Mesangial cell (primary cell): ENCODE data around the gene CTRL. TPM values are rescaled to one million over a fixed set of nuclear protein-coding genes. Genes with fewer than 3 reads are reported as not detected.

Experiments used
- total RNA-seq: library from RNA; depleted of rRNA; stranded (reverse); fragments of >200 nt; gene quantifications from 2 replicates; pipeline ENCODE4 v1.2.3, GENCODE V29; 2015

The CTRL gene
- 0.38 and 0.65 TPM in 2 replicates for total RNA-seq

GRCh38 chr16:67931712-67932461, at the start of gene CTRL:
CTRL (minus strand) TSS chr16:67931862; CDS start chr16:67931852, 10 bp downstream.

GRCh38 chr16:67979955-67980678, 48.5 kb upstream of the CTRL start, which contains the start of gene DPEP3:
DPEP3 (minus strand) TSS chr16:67980499; CDS start chr16:67980380, 119 bp downstream.

GRCh38 chr16:67968400-67969253, 37.0 kb upstream of the CTRL start, which contains the start of gene SLC12A4:
SLC12A4 (minus strand) TSS chr16:67968637; CDS start chr16:67968553, 84 bp downstream.

GRCh38 chr16:67943619-67944504, 12.2 kb upstream of the CTRL start, which contains the start of gene LCAT:
LCAT (minus strand) TSS chr16:67944120; CDS start chr16:67944101, 19 bp downstream.

GRCh38 chr16:67936124-67936879, 4.6 kb upstream of the CTRL start, which contains the start of gene PSMB10:
PSMB10 (minus strand) TSS chr16:67936850; CDS start chr16:67936749, 101 bp downstream.

DNA sequence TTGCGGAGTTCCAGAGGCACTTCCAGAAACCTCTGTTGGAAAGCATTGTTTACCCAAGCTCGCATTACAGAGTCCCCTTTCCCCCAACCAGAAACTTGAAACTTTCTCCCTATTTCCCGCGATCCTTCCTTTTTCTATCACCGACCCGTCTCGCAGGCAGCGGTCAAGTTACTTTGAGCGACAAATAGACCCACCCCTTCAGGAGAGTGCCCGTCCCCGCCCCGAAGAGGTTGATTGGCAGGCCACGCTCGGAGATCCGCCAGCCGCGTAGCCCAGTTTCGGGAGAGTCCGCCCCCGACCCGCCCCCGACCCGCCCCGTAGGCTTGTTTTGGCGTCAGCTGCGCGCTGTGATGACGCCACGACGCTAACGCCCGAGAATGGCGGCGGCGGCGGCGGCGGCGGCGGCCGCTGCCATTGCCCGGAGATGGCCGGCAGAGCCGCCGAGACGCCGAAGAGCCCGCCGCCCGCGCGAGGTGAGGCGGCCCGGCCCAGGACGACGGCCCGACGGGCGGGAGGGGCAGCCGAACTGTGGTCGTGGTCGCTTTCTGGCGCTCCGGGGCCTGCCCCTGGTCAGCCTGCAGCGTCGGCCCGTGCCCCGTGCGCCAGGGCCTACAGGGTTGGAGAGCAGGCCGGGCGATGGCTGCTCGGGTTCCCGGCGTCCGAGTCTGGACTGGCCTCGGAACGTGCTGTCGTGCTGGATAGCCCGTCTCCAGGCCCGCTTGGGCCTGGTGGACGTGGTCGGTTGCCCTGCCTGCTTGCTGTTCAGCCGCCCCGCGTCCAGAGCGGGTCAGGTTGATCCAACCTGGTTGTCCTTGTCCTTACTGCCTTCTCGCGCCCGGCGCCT, 38.5 kb downstream of the CTRL start, which contains the start of gene PSKH1:
PSKH1 (plus strand) TSS at position 356 of the 844 bp plus-strand sequence. CDS start 15,496 bp downstream, outside the sequence.

DNA sequence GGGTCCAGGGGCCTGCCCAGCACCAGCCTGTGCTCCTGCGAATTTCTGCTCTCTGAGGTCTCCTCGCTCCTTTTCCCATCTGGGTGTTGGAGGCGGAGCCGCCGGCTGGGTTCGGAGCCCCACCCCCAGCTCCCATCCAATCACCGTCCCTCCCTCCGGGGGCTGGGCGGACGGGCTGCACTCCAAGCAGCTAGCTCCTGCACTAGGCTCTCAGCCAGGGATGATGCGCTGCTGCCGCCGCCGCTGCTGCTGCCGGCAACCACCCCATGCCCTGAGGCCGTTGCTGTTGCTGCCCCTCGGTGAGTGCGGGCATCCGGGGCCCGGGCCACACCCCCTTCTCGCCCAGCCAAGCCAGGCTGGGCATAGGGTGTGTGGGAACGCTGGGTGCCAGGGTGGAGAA, 47.0 kb downstream of the CTRL start, which contains the start of gene NRN1L:
NRN1L (plus strand) TSS at position 202 of the 400 bp plus-strand sequence; CDS start at position 221, 19 bp downstream.

Other genes with a start within 250 kb of the CTRL start
- 14.3 and 16.0 TPM in 2 replicates for gene GFOD2, start 212.5 kb downstream of the CTRL start, total RNA-seq
- gene RANBP10, start 125.3 kb downstream of the CTRL start, total RNA-seq, result 8.0 and 9.5 TPM in 2 replicates
- gene TSNAXIP1, start 125.0 kb downstream of the CTRL start, total RNA-seq, result 0.81 and 1.4 TPM in 2 replicates
- 39.8 and 43.0 TPM in 2 replicates for gene THAP11, start 89.5 kb downstream of the CTRL start, total RNA-seq
- 417 and 499 TPM in 2 replicates for gene NUTF2, start 84.9 kb downstream of the CTRL start, total RNA-seq
- 28.9 and 40.6 TPM in 2 replicates for gene CENPT, start 84.2 kb downstream of the CTRL start, total RNA-seq
- gene EDC4, start 58.8 kb downstream of the CTRL start, total RNA-seq, result 57.9 and 71.7 TPM in 2 replicates
- 1.5 TPM in 1 of 2 replicates, not detected in the other for gene NRN1L, start 47.0 kb downstream of the CTRL start, total RNA-seq
- gene PSKH1, start 38.6 kb downstream of the CTRL start, total RNA-seq, result 18.3 and 26.9 TPM in 2 replicates
- gene PSMB10, start 5.0 kb upstream of the CTRL start, total RNA-seq, result 57.0 and 80.2 TPM in 2 replicates
- gene LCAT, start 12.3 kb upstream of the CTRL start, total RNA-seq, result 6.5 and 11.4 TPM in 2 replicates
- gene SLC12A4, start 36.8 kb upstream of the CTRL start, total RNA-seq, result 38.9 and 78.6 TPM in 2 replicates
- not detected in 2 replicates for gene DPEP3, start 48.6 kb upstream of the CTRL start, total RNA-seq
- gene DPEP2, start 67.6 kb upstream of the CTRL start, total RNA-seq, result not detected in 2 replicates
- not detected in 2 replicates for gene DPEP2NB, start 84.0 kb upstream of the CTRL start, total RNA-seq
- 10.6 and 11.2 TPM in 2 replicates for gene DDX28, start 91.4 kb upstream of the CTRL start, total RNA-seq
- gene DUS2, start 91.4 kb upstream of the CTRL start, total RNA-seq, result 17.7 and 22.5 TPM in 2 replicates
- gene NFATC3, start 153.5 kb upstream of the CTRL start, total RNA-seq, result 15.2 and 16.5 TPM in 2 replicates